Central memory CD4-positive, alpha-beta T cell (primary cell): ENCODE results near the gene PSMB3.
A peak's percentile ranks its signal among the peaks of the same experiment; 100 is the strongest.
"Not testable (repeated sequence)": the region's sequence is repeated elsewhere in the genome, so short reads cannot be mapped to it uniquely, and the experiment has no call there.

Experiments
- DNase-seq: peaks from one replicate; pipeline ENCODE4 v3.0.0; 2022

Gene PSMB3

DNA sequence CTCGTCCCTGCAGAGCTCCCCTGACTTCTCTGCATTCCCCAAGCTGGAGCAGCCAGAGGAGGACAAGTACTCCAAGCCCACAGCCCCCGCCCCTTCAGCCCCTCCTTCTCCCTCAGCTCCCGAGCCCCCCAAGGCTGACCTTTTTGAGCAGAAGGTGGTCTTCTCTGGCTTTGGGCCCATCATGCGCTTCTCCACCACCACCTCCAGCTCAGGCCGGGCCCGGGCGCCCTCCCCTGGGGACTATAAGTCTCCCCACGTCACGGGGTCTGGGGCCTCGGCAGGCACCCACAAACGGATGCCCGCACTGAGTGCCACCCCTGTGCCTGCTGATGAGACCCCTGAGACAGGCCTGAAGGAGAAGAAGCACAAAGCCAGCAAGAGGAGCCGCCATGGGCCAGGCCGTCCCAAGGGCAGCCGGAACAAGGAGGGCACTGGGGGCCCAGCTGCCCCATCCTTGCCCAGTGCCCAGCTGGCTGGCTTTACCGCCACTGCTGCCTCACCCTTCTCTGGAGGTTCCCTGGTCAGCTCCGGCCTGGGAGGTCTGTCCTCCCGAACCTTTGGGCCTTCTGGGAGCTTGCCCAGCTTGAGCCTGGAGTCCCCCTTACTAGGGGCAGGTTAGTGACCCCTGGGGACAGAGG, 36.1 kb upstream of the PSMB3 start:
- DNase-seq = no peak

DNA sequence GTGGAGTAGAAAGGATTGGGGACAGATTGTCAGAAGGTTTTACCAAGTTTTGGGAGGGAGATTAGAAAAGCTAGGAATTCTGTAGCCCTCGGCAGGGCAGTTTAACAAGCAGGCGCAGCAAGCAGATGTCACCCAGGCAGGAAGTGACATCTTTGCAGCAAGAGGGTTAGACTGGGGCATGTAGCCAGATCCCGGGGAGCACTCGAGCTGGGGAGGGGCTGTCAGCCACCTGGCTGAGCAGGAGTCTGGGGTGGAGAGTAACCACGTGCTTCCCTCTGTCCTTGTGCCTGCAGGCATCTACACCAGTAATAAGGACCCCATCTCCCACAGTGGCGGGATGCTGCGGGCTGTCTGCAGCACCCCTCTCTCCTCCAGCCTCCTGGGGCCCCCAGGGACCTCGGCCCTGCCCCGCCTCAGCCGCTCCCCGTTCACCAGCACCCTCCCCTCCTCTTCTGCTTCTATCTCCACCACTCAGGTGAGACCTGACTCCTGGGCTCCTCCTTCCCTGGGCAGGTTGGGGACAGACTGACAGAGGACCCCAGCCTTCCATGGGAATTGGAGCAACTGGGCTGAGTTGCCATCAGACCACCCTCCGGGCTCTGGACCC, 35.3 kb upstream of the PSMB3 start:
- no peak for DNase-seq

GRCh38 chr17:38719289-38719942, 33.1 kb upstream of the PSMB3 start:
- no peak for DNase-seq

GRCh38 chr17:38719943-38720641, 32.4 kb upstream of the PSMB3 start:
- DNase-seq = no peak

DNA sequence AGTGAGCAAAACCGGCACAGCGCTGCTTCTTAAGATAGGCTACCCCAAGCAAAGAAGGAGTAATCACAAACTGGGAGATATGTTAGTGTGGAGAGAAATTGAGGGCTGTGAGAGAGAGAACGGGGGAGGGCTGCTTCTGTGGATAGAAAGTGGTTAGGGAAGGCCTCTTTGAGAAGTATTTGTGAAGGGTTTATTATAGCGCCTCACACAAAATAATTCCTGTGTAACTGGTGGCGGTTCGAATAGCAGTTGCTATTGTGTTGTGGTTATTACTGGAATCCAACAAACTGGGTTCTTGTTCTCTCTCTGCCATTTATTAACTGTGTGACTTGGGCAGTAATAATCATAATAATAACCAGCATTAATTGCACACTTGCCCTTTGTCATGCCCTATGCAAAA, 31.6 kb upstream of the PSMB3 start:
- no peak for DNase-seq

- DNase-seq = no peak
Observed at GRCh38 chr17:38721802-38722201, 30.7 kb upstream of the PSMB3 start.

GRCh38 chr17:38724337-38724988, 28.1 kb upstream of the PSMB3 start:
- no peak for DNase-seq

GRCh38 chr17:38725066-38725465, 27.5 kb upstream of the PSMB3 start:
- no peak for DNase-seq

DNA sequence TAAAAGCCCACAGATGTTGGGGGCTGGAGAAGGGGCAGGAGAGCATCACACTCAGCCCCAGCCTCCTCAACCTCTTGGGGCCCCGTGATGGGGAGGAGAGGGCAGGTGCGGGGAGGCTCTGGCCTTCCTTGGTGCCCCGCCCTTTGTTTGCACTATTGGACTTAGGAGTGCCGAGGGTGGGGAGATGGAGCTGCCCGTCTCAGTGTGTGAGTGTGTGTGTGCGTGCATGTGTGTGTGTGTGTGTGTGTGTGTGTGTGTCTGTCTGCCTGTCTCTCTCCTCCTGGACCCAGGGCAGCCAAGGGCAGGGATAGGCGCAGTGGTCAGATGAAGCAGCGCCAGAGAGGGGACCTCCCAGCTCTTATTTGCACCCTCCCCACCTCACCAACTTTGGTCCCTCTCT, 26.4 kb upstream of the PSMB3 start:
- DNase-seq = not testable (repeated sequence)

GRCh38 chr17:38727736-38728135, 24.8 kb upstream of the PSMB3 start:
- DNase-seq = peak; percentile 61

DNA sequence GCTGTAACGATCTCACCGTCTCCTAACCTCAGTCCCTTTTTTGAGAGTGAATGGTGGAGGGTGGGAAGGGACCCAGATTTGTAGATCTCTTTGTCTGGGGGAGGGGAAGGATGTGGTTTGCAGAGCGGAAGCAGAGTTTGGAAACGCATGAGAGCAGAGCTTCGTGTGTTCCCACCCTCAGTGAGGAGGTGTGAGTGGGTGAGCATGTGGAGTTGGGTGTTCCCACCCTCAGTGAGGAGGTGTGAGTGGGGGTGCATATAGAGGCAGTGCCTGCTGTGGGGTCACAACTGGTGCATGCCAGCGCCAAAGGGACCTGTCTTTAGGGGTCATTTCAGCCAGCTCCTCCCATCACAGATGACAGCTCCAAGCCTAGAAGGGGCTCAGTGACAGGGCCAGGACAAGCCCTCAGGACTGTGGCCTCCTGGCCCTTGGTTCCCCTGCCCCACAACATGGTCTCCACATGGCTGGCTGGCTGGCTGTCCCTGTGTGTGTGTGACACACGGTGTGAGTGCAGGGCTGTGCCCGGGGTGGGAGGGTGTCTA, 24.2 kb upstream of the PSMB3 start:
- DNase-seq = peak; percentile 85

DNA sequence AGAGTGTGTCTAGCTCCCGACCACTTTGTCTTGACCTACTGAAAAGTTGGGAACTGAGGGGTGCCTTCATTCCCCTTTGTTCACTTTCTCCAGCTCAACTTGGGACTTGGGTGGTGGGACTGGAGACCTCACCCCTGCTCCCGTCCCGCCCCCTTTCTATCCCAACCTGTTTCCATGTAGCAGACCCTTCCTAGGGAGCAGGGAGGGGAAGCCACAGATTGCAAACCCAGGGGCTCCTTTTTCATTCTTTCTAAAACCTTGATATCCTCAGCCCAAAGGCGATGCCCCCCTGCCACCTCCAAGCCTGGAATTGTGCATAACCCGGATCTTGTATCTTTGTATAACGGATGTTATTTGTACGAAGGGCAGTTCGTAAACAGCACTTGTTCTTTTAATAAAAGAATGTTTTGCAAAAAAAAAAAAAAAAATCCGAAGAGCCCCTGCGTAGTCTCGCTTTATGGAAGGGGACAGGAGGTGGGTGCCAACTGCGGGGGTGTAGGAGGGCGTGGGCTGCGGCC, 23.1 kb upstream of the PSMB3 start:
- DNase-seq = no peak

GRCh38 chr17:38729886-38730525, 22.5 kb upstream of the PSMB3 start, which contains the start of gene CISD3:
CISD3 (plus strand) TSS chr17:38730341; CDS start chr17:38730359, 18 bp downstream.
- peak; percentile 86 for DNase-seq

GRCh38 chr17:38730526-38731379, 21.8 kb upstream of the PSMB3 start:
- DNase-seq = no peak

DNA sequence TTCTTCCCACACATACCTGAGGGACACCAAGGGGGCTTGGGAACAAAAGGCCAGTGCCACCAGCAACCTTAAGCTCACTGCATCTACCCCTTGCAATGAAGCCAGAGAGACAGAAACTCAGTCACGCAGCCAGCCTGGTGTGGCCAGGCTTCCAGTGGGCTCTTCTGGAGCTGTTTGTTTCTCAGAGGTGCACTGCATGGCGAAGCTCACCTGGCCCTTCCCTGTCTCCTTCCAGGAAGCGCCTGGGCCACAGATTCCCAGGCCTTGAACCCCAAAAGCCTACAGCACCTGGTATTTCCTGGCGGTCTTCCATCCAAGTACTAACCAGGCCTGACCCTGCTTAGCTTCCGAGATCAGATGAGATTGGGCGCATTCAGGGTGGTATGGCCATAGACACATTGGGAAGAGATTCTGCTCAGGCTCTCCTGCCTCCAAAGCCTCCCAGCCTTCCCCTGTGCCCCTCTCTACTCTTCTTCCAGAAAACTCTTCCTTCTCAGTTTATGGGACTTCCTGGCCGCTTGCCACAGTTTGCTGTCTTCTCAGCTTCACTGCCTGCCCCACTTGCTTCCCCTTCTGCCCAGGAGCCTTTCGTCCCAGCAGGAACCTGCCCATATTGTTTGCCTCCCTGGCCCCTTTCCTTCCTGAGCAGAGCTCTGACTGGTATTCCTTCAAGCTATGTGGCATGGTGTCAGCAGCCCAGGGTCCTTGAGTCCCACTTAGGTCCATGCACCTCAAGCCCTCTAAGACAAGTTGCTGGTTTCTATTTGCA, 20.8 kb upstream of the PSMB3 start:
- no peak for DNase-seq

GRCh38 chr17:38732376-38733281, 19.9 kb upstream of the PSMB3 start:
- DNase-seq = no peak

GRCh38 chr17:38733282-38733981, 19.1 kb upstream of the PSMB3 start:
- DNase-seq = no peak
